Stimulated activated CD4-positive, alpha-beta T cell treated with anti-CD3 and anti-CD28 coated beads, Interleukin-15, amount 100 ng/mL, for 1 hour (primary cell): Measurements from ENCODE around the gene LRRFIP2.
"Not testable (repeated sequence)": the region's sequence is repeated elsewhere in the genome, so short reads cannot be mapped to it uniquely, and the experiment has no call there.

ENCODE experiments used
- DNase-seq, 2 donors: peaks; one replicate each; pipeline ENCODE4 v3.0.0-alpha.2; 2020; ENCODE audit warnings: low read depth in 1 of 2, low spot score in 1 of 2

LRRFIP2 gene

DNA sequence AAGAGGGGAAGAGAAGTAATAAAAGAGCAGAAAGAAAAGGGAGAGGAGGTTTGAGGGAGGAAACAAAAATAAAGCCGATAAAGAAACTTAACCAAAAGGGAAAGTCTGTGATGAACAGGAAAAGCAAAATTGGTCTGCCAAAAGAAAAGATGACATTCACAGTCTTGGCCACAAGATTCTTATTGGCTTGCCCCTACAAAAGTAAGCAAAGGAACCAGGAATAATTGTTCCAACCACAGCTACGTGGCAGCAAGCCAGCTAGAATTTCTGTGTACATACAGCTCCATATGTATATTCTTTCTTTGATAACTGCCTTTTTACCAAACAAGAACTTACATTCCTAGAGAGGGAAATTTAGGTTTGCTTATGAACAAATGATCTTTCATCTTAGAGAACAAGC is 101.5 kb downstream of the LRRFIP2 start:
- DNase-seq, result no peak

GRCh38 chr3:37071921-37072320 is 102.5 kb downstream of the LRRFIP2 start:
- no peak for DNase-seq

GRCh38 chr3:37068031-37068430 is 106.4 kb downstream of the LRRFIP2 start:
- DNase-seq, result no peak

GRCh38 chr3:37067577-37067976 is 106.8 kb downstream of the LRRFIP2 start:
- no peak for DNase-seq

GRCh38 chr3:37064747-37065146 is 109.6 kb downstream of the LRRFIP2 start:
- DNase-seq, result no peak

- DNase-seq, result no peak
Measured at GRCh38 chr3:37058117-37058516, 116.3 kb downstream of the LRRFIP2 start.

DNA sequence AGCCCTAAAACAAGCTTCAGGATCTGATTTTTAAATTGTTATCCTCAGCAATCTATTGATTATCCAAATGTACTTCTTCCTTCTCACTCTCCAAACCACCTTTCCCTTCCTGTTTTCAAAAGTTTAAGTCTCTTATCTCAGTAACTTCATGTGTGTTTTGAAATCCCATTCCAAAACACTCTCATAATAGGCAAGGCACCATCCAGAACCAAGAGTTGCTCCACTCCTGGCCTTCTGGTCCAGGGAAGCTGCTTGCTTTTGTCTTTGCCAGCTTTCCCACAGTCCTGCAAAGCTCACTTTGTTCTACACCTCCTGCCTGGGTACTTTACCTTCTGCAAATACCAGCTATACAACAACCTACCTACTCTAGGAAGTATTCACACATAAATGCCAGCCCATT is 117.6 kb downstream of the LRRFIP2 start:
- DNase-seq, result no peak

GRCh38 chr3:37055077-37055476 is 119.3 kb downstream of the LRRFIP2 start:
- DNase-seq, result not testable (repeated sequence)

DNA sequence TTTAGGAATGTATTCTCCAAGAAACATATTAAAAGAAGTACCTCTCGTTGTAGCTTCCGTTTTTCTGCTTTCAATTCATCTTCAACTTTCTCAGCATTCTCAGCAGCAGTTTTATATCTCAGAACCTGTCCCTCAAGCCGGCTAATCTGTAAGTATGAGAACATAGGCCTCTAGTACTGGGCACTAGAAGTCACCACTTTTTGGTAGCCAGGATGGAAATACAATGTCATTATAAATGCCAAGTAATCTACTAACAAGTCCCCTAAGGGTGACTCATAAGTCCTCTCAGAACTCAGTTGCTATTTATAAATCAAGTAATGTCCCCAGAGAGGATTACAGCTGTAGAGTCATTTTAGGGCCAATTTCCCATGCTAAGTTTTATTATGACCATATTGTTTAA is 120.0 kb downstream of the LRRFIP2 start:
- DNase-seq, result no peak

DNA sequence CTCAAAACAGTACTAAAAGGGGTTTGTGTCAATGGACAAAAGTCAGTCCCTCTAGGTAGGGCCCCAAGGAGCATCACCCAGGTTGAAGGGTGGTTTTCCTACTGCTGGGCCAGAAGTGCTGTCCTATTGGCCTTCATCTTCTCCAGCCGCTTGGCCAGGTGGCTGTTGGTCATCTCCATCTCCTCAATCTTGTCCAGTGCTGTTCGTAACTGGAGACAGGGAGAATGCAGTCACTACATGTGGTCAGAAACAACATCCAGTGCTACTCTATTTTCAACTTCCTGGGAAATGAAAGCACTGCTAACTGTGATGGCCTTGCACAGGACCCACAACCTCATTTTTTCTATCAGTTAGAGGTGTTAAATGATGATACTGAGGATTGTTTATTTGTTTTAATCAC is 120.6 kb downstream of the LRRFIP2 start:
- DNase-seq, result no peak

DNA sequence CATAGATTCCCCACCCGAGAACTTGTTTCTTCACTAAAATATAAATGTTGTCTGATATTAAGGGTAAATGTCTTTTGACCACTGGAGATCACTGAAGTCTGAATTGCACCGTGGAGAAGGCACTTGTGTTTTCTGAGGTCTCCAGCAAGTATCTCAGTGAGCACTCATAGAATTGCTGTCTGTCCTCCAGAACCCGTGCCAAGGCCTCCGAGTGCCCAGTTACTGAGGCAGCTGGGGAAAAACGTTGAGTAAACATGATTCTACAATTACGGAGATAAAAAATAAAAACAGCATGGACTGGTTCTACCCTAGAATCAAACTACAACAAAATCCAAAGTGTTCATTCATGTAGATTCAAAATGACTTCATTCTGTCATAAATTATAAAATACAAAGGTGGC is 121.0 kb downstream of the LRRFIP2 start:
- DNase-seq, result no peak

GRCh38 chr3:37052860-37053259 is 121.5 kb downstream of the LRRFIP2 start:
- DNase-seq, result no peak

DNA sequence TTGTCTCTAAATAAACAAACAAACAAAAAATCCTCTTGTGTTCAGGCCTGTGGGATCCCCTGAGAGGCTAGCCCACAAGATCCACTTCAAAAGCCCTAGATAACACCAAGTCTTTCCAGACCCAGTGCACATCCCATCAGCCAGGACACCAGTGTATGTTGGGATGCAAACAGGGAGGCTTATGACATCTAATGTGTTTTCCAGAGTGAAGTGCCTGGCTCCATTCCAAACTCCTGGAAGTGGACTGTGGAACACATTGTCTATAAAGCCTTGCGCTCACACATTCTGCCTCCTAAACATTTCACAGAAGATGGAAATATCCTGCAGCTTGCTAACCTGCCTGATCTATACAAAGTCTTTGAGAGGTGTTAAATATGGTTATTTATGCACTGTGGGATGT is 124.1 kb downstream of the LRRFIP2 start:
- DNase-seq, result no peak

DNA sequence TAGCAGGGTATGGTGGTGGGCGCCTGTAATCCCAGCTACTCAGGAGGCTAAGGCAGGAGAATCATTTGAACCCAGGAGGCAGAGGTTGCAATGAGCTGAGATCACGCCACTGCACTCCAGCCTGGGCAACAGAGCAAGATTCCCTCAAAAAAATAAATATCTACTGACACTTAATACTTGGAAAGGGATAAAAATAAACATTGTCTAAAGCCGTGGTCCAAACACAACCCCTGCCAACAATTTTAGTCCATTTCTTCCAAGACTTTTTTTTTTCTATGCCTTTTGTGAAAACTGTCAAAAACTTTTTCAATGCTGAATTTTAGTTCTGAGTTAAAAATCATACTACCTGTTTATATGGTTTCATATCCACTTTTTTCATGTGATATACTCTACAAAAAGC is 131.7 kb downstream of the LRRFIP2 start:
- DNase-seq, result not testable (repeated sequence)

GRCh38 chr3:37041546-37042195 is 132.7 kb downstream of the LRRFIP2 start:
- no peak for DNase-seq

DNA sequence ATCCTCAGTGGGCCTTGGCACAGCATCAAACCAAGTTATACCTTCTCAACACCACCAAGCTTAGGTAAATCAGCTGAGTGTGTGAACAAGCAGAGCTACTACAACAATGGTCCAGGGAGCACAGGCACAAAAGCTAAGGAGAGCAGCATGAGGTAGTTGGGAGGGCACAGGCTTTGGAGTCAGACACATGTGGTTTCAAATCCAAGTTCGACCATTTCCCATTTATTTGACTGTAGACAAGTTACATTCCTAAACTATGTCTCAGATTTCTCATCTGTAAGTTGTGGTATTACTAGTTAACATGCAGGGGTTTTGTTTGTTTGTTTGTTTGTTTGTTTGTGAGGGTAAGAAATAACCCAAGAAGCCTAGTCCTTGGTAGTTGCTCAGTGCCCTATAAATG is 134.2 kb downstream of the LRRFIP2 start:
- DNase-seq, result no peak

GRCh38 chr3:37039161-37039846 is 135.1 kb downstream of the LRRFIP2 start:
- DNase-seq, result no peak

- no peak for DNase-seq
Measured at GRCh38 chr3:37037352-37037751, 137.0 kb downstream of the LRRFIP2 start.

- DNase-seq, result no peak
Measured at GRCh38 chr3:37032961-37033360, 141.4 kb downstream of the LRRFIP2 start.

GRCh38 chr3:37031096-37031682 is 143.2 kb downstream of the LRRFIP2 start:
- no peak for DNase-seq

DNA sequence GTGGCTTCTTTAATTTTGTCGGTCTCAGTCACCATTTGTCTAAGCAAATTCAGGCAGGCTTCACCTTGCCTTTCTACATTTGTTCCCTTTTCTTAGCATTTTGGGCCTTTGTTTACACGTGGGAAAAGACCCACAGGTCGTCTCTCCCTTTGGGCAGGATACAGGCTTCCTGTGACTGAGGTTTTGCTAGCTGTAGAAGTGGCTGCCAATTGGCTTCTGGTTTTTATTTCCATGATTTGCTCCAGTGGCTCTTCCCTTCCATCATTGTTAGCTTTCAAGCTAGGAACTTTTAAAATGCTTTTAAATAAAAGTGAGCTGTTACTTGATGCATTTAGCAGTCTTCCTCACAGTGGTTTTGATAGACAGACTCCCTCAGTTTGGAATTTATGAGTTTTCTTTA is 143.8 kb downstream of the LRRFIP2 start:
- DNase-seq, result no peak

- no peak for DNase-seq
Measured at GRCh38 chr3:37029516-37030163, 144.7 kb downstream of the LRRFIP2 start.
